Kidney capillary endothelial cell (primary cell): ENCODE data around the gene RDX.
"Not testable (repeated sequence)": the region's sequence is repeated elsewhere in the genome, so short reads cannot be mapped to it uniquely, and the experiment has no call there.

Experiments used
- DNase-seq: peaks from one replicate; pipeline ENCODE4 v3.0.0-alpha.2; 2018; ENCODE audit warnings: low spot score

RDX gene

GRCh38 chr11:110305169-110306018 lies 9.0 kb upstream of the RDX start:
- DNase-seq, result no peak

- no peak for DNase-seq
These were observed 7.0 kb upstream of the RDX start for GRCh38 chr11:110303414-110303826.

- DNase-seq, result no peak
These were observed 5.2 kb upstream of the RDX start for GRCh38 chr11:110301577-110301976.

GRCh38 chr11:110301032-110301431 lies 4.6 kb upstream of the RDX start:
- DNase-seq, result no peak

- DNase-seq, result no peak
These were observed 2.8 kb upstream of the RDX start for GRCh38 chr11:110299006-110299785.

GRCh38 chr11:110298301-110298765 lies 1.9 kb upstream of the RDX start:
- no peak for DNase-seq

- no peak for DNase-seq
These were observed 1.4 kb upstream of the RDX start for GRCh38 chr11:110297726-110298300.

- peak; percentile 51 for DNase-seq
These were observed 787 bp upstream of the RDX start for GRCh38 chr11:110297076-110297725.

GRCh38 chr11:110295531-110296225 lies 736 bp downstream of the RDX start:
- DNase-seq, result peak; percentile 46

GRCh38 chr11:110295086-110295485 lies 1.3 kb downstream of the RDX start:
- DNase-seq, result no peak

GRCh38 chr11:110294509-110294908 lies 1.9 kb downstream of the RDX start:
- DNase-seq, result peak; percentile 31

- DNase-seq, result no peak
These were observed 3.0 kb downstream of the RDX start for GRCh38 chr11:110293389-110293788.

- not testable (repeated sequence) for DNase-seq
These were observed 4.3 kb downstream of the RDX start for GRCh38 chr11:110292146-110292545.

- no peak for DNase-seq
These were observed 5.7 kb downstream of the RDX start for GRCh38 chr11:110290591-110291334.

- no peak for DNase-seq
These were observed 6.9 kb downstream of the RDX start for GRCh38 chr11:110289472-110289871.

GRCh38 chr11:110287537-110287936 lies 8.9 kb downstream of the RDX start:
- DNase-seq, result no peak

GRCh38 chr11:110286298-110287040 lies 9.9 kb downstream of the RDX start:
- no peak for DNase-seq

- DNase-seq, result no peak
These were observed 12.6 kb downstream of the RDX start for GRCh38 chr11:110283862-110284261.

- DNase-seq, result not testable (repeated sequence)
These were observed 15.8 kb downstream of the RDX start for GRCh38 chr11:110280595-110280994.

- DNase-seq, result no peak
These were observed 16.5 kb downstream of the RDX start for GRCh38 chr11:110279881-110280280.
